GM23338 (cell line): ENCODE data around the gene KNL1. TPM values are rescaled to one million over a fixed set of nuclear protein-coding genes. Genes with fewer than 3 reads are reported as not detected.

ENCODE experiments used
- ATAC-seq: fragments of 200-7000 bp; cut with Tn5 transposase; 3 replicates; pipeline ENCODE4 v1.9.1; 2020
- DNase-seq: peaks from one replicate; pipeline ENCODE4 v3.0.0-alpha.2; 2015; ENCODE audit warnings: low spot score
- H2AFZ ChIP-seq: fragments of 200-600 bp; sonication (generic); 2 replicates; pipeline ENCODE4 v1.8.0; 2016; ENCODE audit warnings: antibody characterized with exemption, mild to moderate bottlenecking, moderate library complexity
- H3F3A ChIP-seq: fragments of 200-600 bp; sonication (generic); replicated peaks from 2 replicates; pipeline ENCODE4 v1.8.0; 2017; ENCODE audit warnings: antibody characterized with exemption, mixed run types, low read depth
- H3K27ac ChIP-seq: fragments of 200-600 bp; sonication (generic); 2 replicates; pipeline ENCODE4 v1.6.1; 2016; ENCODE audit warnings: low read depth
- H3K27me3 ChIP-seq: fragments of 200-600 bp; sonication (generic); 2 replicates; pipeline ENCODE4 v1.8.0; 2016; ENCODE audit warnings: mild to moderate bottlenecking, mixed run types, moderate library complexity; ENCODE audit not compliant: insufficient read depth
- H3K36me3 ChIP-seq: fragments of 200-600 bp; sonication (generic); 2 replicates; pipeline ENCODE4 v1.8.0; 2016; ENCODE audit warnings: mild to moderate bottlenecking; ENCODE audit not compliant: insufficient read depth
- H3K4me1 ChIP-seq: fragments of 200-600 bp; sonication (generic); 2 replicates; pipeline ENCODE4 v1.8.0; 2016; ENCODE audit warnings: mild to moderate bottlenecking, moderate library complexity; ENCODE audit not compliant: insufficient read depth
- H3K4me2 ChIP-seq: fragments of 200-600 bp; sonication (generic); 2 replicates; pipeline ENCODE4 v1.7.1; 2017; ENCODE audit warnings: mixed run types
- H3K4me3 ChIP-seq: fragments of 200-600 bp; sonication (generic); 2 replicates; pipeline ENCODE4 v1.6.1; 2016; ENCODE audit warnings: mixed run types
- H3K79me2 ChIP-seq: fragments of 200-600 bp; sonication (generic); replicated peaks from 2 replicates; pipeline ENCODE4 v1.8.0; 2017; ENCODE audit warnings: mild to moderate bottlenecking; ENCODE audit not compliant: insufficient read depth
- H3K9me2 ChIP-seq: fragments of 200-600 bp; sonication (generic); 2 replicates; pipeline ENCODE4 v1.8.0; 2017; ENCODE audit not compliant: insufficient read depth
- H4K20me1 ChIP-seq: fragments of 200-600 bp; sonication (generic); replicated peaks from 2 replicates; pipeline ENCODE4 v1.8.0; 2017; ENCODE audit warnings: mild to moderate bottlenecking; ENCODE audit not compliant: insufficient read depth
- H3K27ac Mint-ChIP-seq: 2 replicates; pipeline ENCODE4 v1.8.0; 2020; ENCODE audit warnings: inconsistent platforms, mild to moderate bottlenecking, moderate library complexity, mixed read lengths
- H3K27me3 Mint-ChIP-seq: 3 replicates; pipeline ENCODE4 v1.8.0; 2022; ENCODE audit warnings: low read depth, mild to moderate bottlenecking, moderate library complexity, mixed read lengths, inconsistent platforms; ENCODE audit not compliant: insufficient read depth, poor library complexity
- H3K36me3 Mint-ChIP-seq: 3 replicates; pipeline ENCODE4 v1.8.0; 2021; ENCODE audit warnings: low read depth, mild to moderate bottlenecking, inconsistent platforms, moderate library complexity, mixed read lengths
- H3K4me1 Mint-ChIP-seq: 3 replicates; pipeline ENCODE4 v1.8.0; 2020; ENCODE audit warnings: mild to moderate bottlenecking, inconsistent platforms, mixed read lengths
- H3K4me3 Mint-ChIP-seq: 3 replicates; pipeline ENCODE4 v1.8.0; 2021; ENCODE audit warnings: moderate library complexity, mild to moderate bottlenecking, inconsistent platforms, mixed read lengths
- H3K9me3 Mint-ChIP-seq: 3 replicates; pipeline ENCODE4 v1.8.0; 2020; ENCODE audit warnings: moderate library complexity, mild to moderate bottlenecking, inconsistent platforms, mixed read lengths
- CREB1 ChIP-seq: fragments of 250-450 bp; sonication (Bioruptor Pico); IDR thresholded peaks from 2 replicates; pipeline ENCODE4 v1.5.0; 2020; ENCODE audit warnings: low read depth, mild to moderate bottlenecking, moderate library complexity
- EZH2 ChIP-seq: fragments of 200-600 bp; sonication (generic); IDR thresholded peaks from one replicate; pipeline ENCODE4 v1.8.0; 2017; ENCODE audit warnings: antibody characterized with exemption, mild to moderate bottlenecking, low read depth; ENCODE audit not compliant: unreplicated experiment
- EZH2phosphoT487 ChIP-seq: fragments of 200-600 bp; sonication (generic); IDR thresholded peaks from one replicate; pipeline ENCODE4 v1.8.1; 2018; ENCODE audit warnings: antibody characterized with exemption; ENCODE audit not compliant: unreplicated experiment
- JUNB ChIP-seq: IDR thresholded peaks from one replicate; pipeline ENCODE4 v1.6.1; 2016; ENCODE audit warnings: antibody characterized with exemption; ENCODE audit not compliant: unreplicated experiment
- NANOG ChIP-seq: IDR thresholded peaks from 2 replicates; pipeline ENCODE4 v1.6.1; 2016; ENCODE audit warnings: antibody characterized with exemption, borderline replicate concordance
- POLR2AphosphoS5 ChIP-seq: IDR thresholded peaks from 2 replicates; pipeline ENCODE4 v1.6.1; 2016; ENCODE audit warnings: antibody characterized with exemption, low read depth
- STAT1 ChIP-seq: IDR thresholded peaks from one replicate; pipeline ENCODE4 v1.6.1; 2016; ENCODE audit warnings: antibody characterized with exemption; ENCODE audit not compliant: unreplicated experiment
- ZNF114 ChIP-seq: fragments of 250-450 bp; sonication (Bioruptor Pico); IDR thresholded peaks from 2 replicates; pipeline ENCODE4 v1.5.0; 2020; ENCODE audit warnings: mild to moderate bottlenecking, moderate library complexity
- ZNF331 ChIP-seq: fragments of 250-450 bp; sonication (Bioruptor Pico); IDR thresholded peaks from 2 replicates; pipeline ENCODE4 v1.5.0; 2020; ENCODE audit warnings: low read depth, mild to moderate bottlenecking, moderate library complexity
- polyA plus RNA-seq: library from polyadenylated mRNA; unstranded; fragments of >200 nt; fragmentation: Nextera tagmentation; extraction: Ambion mirVana; gene quantifications from 2 replicates; pipeline ENCODE4 v1.2.1, GENCODE V29; 2016
- total RNA-seq: library from RNA; depleted of rRNA; stranded (reverse); fragments of >200 nt; shearing (Covaris generic); gene quantifications from 2 replicates; pipeline ENCODE4 v1.2.3, GENCODE V29; 2014
- TF ChIP-seq, protein P1 (sequence below): IDR thresholded peaks from one replicate; pipeline ENCODE4 v1.6.1; 2018; ENCODE audit warnings: antibody characterized with exemption; ENCODE audit not compliant: unreplicated experiment
- TF ChIP-seq, protein P2 (sequence below): IDR thresholded peaks from 2 replicates; pipeline ENCODE4 v1.6.1; 2016; ENCODE audit warnings: antibody characterized with exemption
- TF ChIP-seq, protein P3 (sequence below): fragments of 250-450 bp; sonication (Bioruptor Pico); IDR thresholded peaks from 2 replicates; pipeline ENCODE4 v1.5.0; 2020; ENCODE audit warnings: mild to moderate bottlenecking, moderate library complexity
- TF ChIP-seq, protein P4 (sequence below), 2 experiments: fragments of 200-600 bp in 1 of 2; sonication (generic) in 1 of 2; conservative IDR thresholded peaks; 2 replicates each; pipeline versions ENCODE4 v1.5.1 to v1.6.1; 2016 to 2017; ENCODE audit warnings: antibody characterized with exemption in 2 of 2, low read depth in 2 of 2, mild to moderate bottlenecking in 2 of 2, moderate library complexity in 1 of 2

KNL1 gene
- total and polyA plus RNA-seq, 2 experiments from 2014 or later = 16.7 to 43.2 TPM

DNA sequence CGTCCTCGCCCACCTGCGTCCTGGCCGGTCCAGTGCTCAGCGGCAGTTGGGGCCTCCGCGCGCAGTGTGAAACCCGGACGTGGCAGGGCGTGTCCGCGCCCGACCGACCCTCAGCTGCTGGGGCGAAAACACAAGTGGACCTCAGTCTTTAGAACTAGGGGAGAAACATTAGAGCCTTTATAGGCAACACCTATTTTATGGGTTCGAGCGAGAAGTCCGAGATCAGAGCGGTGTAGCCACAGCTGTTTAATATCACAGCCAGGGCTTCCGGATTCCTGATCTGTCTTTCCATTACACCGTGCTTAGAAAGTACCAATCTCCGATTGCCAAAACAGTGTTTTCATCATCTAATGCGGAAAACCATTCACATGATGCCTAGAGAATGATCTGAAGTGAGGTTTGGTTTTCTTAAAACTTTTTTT, 101.4 kb downstream of the KNL1 start:
- Mint-ChIP-seq H3K9me3 (no peaks in the 10 kb centered on the region), H3K36me3 (peaks cover 36% of the 10 kb centered on the region)
- ATAC-seq = peak; percentile 4; the same call in 2 of the 3 replicates

More for the DNA sequence above, 101.4 kb downstream of the KNL1 start:
- peaks cover 9% of the 10 kb centered on the region for H3K4me1 Mint-ChIP-seq
- Histone ChIP-seq H3K4me3 (peak overlapping the region; percentile 99), H3K79me2 (peaks cover 35% of the 10 kb centered on the region), H3K27me3 (no peaks in the 10 kb centered on the region), H3K27ac (peak overlapping the region; percentile 98), H3F3A (peaks cover 18% of the 10 kb centered on the region), H3K4me1 (peaks cover 7% of the 10 kb centered on the region; the same call in 1 of the 2 replicates), H3K4me2 (peak overlapping the region; percentile 99), H4K20me1 (peaks cover under 1% of the 10 kb centered on the region), H3K9me2 (no peaks in the 10 kb centered on the region), H3K36me3 (peaks cover 22% of the 10 kb centered on the region), H2AFZ (peak overlapping the region; percentile 93)
- peaks cover 15% of the 10 kb centered on the region for H3K27me3 Mint-ChIP-seq
- TF ChIP-seq, protein P1, sequence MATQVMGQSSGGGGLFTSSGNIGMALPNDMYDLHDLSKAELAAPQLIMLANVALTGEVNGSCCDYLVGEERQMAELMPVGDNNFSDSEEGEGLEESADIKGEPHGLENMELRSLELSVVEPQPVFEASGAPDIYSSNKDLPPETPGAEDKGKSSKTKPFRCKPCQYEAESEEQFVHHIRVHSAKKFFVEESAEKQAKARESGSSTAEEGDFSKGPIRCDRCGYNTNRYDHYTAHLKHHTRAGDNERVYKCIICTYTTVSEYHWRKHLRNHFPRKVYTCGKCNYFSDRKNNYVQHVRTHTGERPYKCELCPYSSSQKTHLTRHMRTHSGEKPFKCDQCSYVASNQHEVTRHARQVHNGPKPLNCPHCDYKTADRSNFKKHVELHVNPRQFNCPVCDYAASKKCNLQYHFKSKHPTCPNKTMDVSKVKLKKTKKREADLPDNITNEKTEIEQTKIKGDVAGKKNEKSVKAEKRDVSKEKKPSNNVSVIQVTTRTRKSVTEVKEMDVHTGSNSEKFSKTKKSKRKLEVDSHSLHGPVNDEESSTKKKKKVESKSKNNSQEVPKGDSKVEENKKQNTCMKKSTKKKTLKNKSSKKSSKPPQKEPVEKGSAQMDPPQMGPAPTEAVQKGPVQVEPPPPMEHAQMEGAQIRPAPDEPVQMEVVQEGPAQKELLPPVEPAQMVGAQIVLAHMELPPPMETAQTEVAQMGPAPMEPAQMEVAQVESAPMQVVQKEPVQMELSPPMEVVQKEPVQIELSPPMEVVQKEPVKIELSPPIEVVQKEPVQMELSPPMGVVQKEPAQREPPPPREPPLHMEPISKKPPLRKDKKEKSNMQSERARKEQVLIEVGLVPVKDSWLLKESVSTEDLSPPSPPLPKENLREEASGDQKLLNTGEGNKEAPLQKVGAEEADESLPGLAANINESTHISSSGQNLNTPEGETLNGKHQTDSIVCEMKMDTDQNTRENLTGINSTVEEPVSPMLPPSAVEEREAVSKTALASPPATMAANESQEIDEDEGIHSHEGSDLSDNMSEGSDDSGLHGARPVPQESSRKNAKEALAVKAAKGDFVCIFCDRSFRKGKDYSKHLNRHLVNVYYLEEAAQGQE = no peak
- TF ChIP-seq CREB1 = no peak
- TF ChIP-seq ZNF331 (CRISPR knock-in tag) = no peak
- no peak for TF ChIP-seq NANOG
- no peak for TF ChIP-seq STAT1
- TF ChIP-seq, protein P2, sequence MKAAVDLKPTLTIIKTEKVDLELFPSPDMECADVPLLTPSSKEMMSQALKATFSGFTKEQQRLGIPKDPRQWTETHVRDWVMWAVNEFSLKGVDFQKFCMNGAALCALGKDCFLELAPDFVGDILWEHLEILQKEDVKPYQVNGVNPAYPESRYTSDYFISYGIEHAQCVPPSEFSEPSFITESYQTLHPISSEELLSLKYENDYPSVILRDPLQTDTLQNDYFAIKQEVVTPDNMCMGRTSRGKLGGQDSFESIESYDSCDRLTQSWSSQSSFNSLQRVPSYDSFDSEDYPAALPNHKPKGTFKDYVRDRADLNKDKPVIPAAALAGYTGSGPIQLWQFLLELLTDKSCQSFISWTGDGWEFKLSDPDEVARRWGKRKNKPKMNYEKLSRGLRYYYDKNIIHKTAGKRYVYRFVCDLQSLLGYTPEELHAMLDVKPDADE = no peak
- no peak for TF ChIP-seq EZH2
- TF ChIP-seq JUNB = no peak
- no peak for TF ChIP-seq POLR2AphosphoS5
- TF ChIP-seq EZH2phosphoT487 = no peak
- TF ChIP-seq, protein P3, sequence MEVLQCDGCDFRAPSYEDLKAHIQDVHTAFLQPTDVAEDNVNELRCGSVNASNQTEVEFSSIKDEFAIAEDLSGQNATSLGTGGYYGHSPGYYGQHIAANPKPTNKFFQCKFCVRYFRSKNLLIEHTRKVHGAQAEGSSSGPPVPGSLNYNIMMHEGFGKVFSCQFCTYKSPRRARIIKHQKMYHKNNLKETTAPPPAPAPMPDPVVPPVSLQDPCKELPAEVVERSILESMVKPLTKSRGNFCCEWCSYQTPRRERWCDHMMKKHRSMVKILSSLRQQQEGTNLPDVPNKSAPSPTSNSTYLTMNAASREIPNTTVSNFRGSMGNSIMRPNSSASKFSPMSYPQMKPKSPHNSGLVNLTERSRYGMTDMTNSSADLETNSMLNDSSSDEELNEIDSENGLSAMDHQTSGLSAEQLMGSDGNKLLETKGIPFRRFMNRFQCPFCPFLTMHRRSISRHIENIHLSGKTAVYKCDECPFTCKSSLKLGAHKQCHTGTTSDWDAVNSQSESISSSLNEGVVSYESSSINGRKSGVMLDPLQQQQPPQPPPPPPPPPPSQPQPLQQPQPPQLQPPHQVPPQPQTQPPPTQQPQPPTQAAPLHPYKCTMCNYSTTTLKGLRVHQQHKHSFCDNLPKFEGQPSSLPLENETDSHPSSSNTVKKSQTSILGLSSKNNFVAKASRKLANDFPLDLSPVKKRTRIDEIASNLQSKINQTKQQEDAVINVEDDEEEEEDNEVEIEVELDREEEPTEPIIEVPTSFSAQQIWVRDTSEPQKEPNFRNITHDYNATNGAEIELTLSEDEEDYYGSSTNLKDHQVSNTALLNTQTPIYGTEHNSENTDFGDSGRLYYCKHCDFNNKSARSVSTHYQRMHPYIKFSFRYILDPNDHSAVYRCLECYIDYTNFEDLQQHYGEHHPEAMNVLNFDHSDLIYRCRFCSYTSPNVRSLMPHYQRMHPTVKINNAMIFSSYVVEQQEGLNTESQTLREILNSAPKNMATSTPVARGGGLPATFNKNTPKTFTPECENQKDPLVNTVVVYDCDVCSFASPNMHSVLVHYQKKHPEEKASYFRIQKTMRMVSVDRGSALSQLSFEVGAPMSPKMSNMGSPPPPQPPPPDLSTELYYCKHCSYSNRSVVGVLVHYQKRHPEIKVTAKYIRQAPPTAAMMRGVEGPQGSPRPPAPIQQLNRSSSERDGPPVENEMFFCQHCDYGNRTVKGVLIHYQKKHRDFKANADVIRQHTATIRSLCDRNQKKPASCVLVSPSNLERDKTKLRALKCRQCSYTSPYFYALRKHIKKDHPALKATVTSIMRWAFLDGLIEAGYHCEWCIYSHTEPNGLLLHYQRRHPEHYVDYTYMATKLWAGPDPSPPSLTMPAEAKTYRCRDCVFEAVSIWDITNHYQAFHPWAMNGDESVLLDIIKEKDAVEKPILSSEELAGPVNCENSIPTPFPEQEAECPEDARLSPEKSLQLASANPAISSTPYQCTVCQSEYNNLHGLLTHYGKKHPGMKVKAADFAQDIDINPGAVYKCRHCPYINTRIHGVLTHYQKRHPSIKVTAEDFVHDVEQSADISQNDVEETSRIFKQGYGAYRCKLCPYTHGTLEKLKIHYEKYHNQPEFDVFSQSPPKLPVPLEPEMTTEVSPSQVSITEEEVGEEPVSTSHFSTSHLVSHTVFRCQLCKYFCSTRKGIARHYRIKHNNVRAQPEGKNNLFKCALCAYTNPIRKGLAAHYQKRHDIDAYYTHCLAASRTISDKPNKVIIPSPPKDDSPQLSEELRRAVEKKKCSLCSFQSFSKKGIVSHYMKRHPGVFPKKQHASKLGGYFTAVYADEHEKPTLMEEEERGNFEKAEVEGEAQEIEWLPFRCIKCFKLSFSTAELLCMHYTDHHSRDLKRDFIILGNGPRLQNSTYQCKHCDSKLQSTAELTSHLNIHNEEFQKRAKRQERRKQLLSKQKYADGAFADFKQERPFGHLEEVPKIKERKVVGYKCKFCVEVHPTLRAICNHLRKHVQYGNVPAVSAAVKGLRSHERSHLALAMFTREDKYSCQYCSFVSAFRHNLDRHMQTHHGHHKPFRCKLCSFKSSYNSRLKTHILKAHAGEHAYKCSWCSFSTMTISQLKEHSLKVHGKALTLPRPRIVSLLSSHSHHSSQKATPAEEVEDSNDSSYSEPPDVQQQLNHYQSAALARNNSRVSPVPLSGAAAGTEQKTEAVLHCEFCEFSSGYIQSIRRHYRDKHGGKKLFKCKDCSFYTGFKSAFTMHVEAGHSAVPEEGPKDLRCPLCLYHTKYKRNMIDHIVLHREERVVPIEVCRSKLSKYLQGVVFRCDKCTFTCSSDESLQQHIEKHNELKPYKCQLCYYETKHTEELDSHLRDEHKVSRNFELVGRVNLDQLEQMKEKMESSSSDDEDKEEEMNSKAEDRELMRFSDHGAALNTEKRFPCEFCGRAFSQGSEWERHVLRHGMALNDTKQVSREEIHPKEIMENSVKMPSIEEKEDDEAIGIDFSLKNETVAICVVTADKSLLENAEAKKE = no peak
- TF ChIP-seq ZNF114 (CRISPR knock-in tag) = no peak
- TF ChIP-seq, protein P4, sequence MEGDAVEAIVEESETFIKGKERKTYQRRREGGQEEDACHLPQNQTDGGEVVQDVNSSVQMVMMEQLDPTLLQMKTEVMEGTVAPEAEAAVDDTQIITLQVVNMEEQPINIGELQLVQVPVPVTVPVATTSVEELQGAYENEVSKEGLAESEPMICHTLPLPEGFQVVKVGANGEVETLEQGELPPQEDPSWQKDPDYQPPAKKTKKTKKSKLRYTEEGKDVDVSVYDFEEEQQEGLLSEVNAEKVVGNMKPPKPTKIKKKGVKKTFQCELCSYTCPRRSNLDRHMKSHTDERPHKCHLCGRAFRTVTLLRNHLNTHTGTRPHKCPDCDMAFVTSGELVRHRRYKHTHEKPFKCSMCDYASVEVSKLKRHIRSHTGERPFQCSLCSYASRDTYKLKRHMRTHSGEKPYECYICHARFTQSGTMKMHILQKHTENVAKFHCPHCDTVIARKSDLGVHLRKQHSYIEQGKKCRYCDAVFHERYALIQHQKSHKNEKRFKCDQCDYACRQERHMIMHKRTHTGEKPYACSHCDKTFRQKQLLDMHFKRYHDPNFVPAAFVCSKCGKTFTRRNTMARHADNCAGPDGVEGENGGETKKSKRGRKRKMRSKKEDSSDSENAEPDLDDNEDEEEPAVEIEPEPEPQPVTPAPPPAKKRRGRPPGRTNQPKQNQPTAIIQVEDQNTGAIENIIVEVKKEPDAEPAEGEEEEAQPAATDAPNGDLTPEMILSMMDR (conservative IDR thresholded peaks at IDR 0.05; ENCODE audit: low read depth in 2 of 2) = no peak
- H3K4me3 Mint-ChIP-seq = peak overlapping the region; percentile 100
- peak overlapping the region; percentile 97 for H3K27ac Mint-ChIP-seq
- no peak for DNase-seq
